NB4 (cell line): ENCODE results near the gene MINDY4B.

Source experiments
- MYC ChIP-seq: IDR thresholded peaks from 2 replicates; pipeline ENCODE4 v1.6.1; 2011; ENCODE audit warnings: low read depth, low read length
- TF ChIP-seq, protein P1 (sequence below): IDR thresholded peaks from one replicate; pipeline ENCODE4 v1.5.1; 2012; ENCODE audit warnings: low read depth, low read length

DNA sequence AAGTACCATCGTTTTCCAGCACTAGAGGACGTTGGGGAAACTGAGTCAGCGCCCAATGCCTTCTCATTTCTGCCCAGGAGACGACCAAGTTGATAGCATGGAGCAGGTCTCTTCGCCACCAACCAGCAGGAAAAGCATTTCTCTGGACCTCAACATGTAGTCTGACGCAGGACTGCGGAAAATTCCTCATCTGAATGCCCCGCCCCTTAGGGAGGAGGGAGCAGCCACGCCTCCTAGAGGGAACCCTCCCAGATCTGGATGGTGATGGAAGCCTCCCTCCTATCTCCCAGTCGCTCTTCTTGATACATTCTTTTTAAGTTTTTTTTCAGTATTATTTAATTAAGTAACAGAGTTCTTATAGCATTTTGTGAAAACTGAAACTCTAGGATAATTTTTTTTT is 17.4 kb upstream of the MINDY4B start:
- TF ChIP-seq MYC = no peak
- TF ChIP-seq, protein P1, sequence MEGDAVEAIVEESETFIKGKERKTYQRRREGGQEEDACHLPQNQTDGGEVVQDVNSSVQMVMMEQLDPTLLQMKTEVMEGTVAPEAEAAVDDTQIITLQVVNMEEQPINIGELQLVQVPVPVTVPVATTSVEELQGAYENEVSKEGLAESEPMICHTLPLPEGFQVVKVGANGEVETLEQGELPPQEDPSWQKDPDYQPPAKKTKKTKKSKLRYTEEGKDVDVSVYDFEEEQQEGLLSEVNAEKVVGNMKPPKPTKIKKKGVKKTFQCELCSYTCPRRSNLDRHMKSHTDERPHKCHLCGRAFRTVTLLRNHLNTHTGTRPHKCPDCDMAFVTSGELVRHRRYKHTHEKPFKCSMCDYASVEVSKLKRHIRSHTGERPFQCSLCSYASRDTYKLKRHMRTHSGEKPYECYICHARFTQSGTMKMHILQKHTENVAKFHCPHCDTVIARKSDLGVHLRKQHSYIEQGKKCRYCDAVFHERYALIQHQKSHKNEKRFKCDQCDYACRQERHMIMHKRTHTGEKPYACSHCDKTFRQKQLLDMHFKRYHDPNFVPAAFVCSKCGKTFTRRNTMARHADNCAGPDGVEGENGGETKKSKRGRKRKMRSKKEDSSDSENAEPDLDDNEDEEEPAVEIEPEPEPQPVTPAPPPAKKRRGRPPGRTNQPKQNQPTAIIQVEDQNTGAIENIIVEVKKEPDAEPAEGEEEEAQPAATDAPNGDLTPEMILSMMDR = no peak
